Measurements from ENCODE around the gene FBXO44.

GRCh38 chr1:11626551-11626950 is 28.1 kb upstream of the FBXO44 start:
- no peak for TF ChIP-seq EZH2 (IDR thresholded peaks at IDR 0.05; ENCODE audit: borderline replicate concordance, control insufficient read depth, low read depth, low read length)
- no peak for TF ChIP-seq CTCF (IDR thresholded peaks at IDR 0.05 in 2 of 3, conservative IDR thresholded peaks at IDR 0.05 in 1 of 3; ENCODE audit: control insufficient read depth in 2 of 3, extremely low read depth in 1 of 3, insufficient read depth in 1 of 3, low read depth in 3 of 3, low read length in 3 of 3)
- no peak for TF ChIP-seq RB1 (IDR thresholded peaks at IDR 0.05; ENCODE audit: borderline replicate concordance)
- no peak for TF ChIP-seq CREB1 (IDR thresholded peaks at IDR 0.05; ENCODE audit: low read depth)
- no peak for TF ChIP-seq ATF3 (IDR thresholded peaks at IDR 0.05; ENCODE audit: borderline replicate concordance, extremely low read depth, low read depth, low read length)
- TF ChIP-seq NRF1 (conservative IDR thresholded peaks at IDR 0.05; ENCODE audit: low read depth, low read length), result no peak
- TF ChIP-seq MAX (IDR thresholded peaks at IDR 0.05; ENCODE audit: low read depth, low read length), result no peak
- TF ChIP-seq POLR2A (IDR thresholded peaks at IDR 0.05; ENCODE audit: low read depth, low read length), result no peak
- no peak for TF ChIP-seq MXI1 (IDR thresholded peaks at IDR 0.05; ENCODE audit: low read depth, low read length)
- TF ChIP-seq MYC (IDR thresholded peaks at IDR 0.05; ENCODE audit: insufficient read depth, insufficient read length, insufficient replicate concordance, low read length, severe bottlenecking), result no peak
- no peak for TF ChIP-seq NR2C2 (IDR thresholded peaks at IDR 0.05; ENCODE audit: borderline replicate concordance, control insufficient read depth, insufficient read length, low read depth)
- no peak for TF ChIP-seq REST (IDR thresholded peaks at IDR 0.05; ENCODE audit: low read depth, low read length)
- TF ChIP-seq DPF2 (IDR thresholded peaks at IDR 0.05), result no peak
- TF ChIP-seq EED (IDR thresholded peaks at IDR 0.05; ENCODE audit: low read depth), result no peak

Data from GM12878 (cell line).